HG03354 (cell line): ENCODE data around the gene MARCHF6.
A peak's percentile ranks its signal among the peaks of the same experiment; 100 is the strongest.

Experiments
- ATAC-seq: cut with Tn5 transposase; IDR thresholded peaks from one replicate; pipeline ENCODE4 v1.9.1; 2021; ENCODE audit warnings: mild to moderate bottlenecking; ENCODE audit not compliant: unreplicated experiment, poor library complexity, severe bottlenecking

The MARCHF6 gene

GRCh38 chr5:10321882-10322281 is 31.6 kb upstream of the MARCHF6 start:
- no peak for ATAC-seq

- ATAC-seq, result no peak
Measured at GRCh38 chr5:10323588-10324488, 29.7 kb upstream of the MARCHF6 start.

- no peak for ATAC-seq
Measured at GRCh38 chr5:10324518-10325370, 28.8 kb upstream of the MARCHF6 start.

GRCh38 chr5:10328323-10328722 is 25.2 kb upstream of the MARCHF6 start:
- no peak for ATAC-seq

- ATAC-seq, result no peak
Measured at GRCh38 chr5:10329446-10329819, 24.1 kb upstream of the MARCHF6 start.

GRCh38 chr5:10329820-10330481 is 23.5 kb upstream of the MARCHF6 start:
- ATAC-seq, result no peak

- ATAC-seq, result no peak
Measured at GRCh38 chr5:10330511-10331230, 22.8 kb upstream of the MARCHF6 start.

GRCh38 chr5:10331341-10331796 is 22.1 kb upstream of the MARCHF6 start:
- no peak for ATAC-seq

- ATAC-seq, result no peak
Measured at GRCh38 chr5:10332301-10332700, 21.2 kb upstream of the MARCHF6 start.

GRCh38 chr5:10333154-10334006 is 20.1 kb upstream of the MARCHF6 start:
- ATAC-seq, result peak; percentile 67

GRCh38 chr5:10334831-10335230 is 18.7 kb upstream of the MARCHF6 start:
- no peak for ATAC-seq

GRCh38 chr5:10335711-10336470 is 17.6 kb upstream of the MARCHF6 start:
- ATAC-seq, result no peak

GRCh38 chr5:10337107-10337506 is 16.4 kb upstream of the MARCHF6 start:
- ATAC-seq, result no peak

- no peak for ATAC-seq
Measured at GRCh38 chr5:10337986-10338385, 15.5 kb upstream of the MARCHF6 start.

- ATAC-seq, result no peak
Measured at GRCh38 chr5:10338686-10339057, 14.8 kb upstream of the MARCHF6 start.

GRCh38 chr5:10339058-10339811 is 14.3 kb upstream of the MARCHF6 start:
- ATAC-seq, result no peak

- ATAC-seq, result no peak
Measured at GRCh38 chr5:10339958-10340357, 13.5 kb upstream of the MARCHF6 start.
